ENCODE data around the gene SLC38A6.
A peak's percentile ranks its signal among the peaks of the same experiment; 100 is the strongest.

Gene SLC38A6

DNA sequence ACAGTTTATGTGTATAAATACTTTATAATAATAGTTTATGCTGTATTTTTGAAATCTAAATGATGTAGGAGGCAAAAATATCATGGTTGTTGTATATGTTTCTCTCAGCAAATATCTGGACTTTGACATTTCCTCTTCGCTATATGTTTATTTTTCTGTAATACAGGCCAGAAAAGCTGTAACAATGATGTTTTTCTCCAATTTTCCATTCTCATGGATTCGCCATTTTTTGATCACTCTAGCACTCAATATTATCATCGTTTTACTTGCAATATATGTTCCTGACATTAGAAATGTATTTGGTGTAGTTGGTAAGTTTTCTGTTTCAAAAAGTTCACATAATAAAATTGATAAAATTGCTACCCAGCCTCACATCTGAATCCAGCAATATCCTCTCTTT is 70.6 kb downstream of the SLC38A6 start:
- H3K36me3 ChIP-seq (ENCODE audit: insufficient read depth, low read length), result no peaks in the 10 kb centered on the region
- no peak overlapping the region for H3K9ac ChIP-seq (ENCODE audit: low read depth, low read length)
- H3K4me1 ChIP-seq (ENCODE audit: insufficient read depth, low read length), result no peaks in the 10 kb centered on the region
- H2AFZ ChIP-seq (ENCODE audit: low read depth, low read length), result no peak overlapping the region
- ATAC-seq (ENCODE audit: insufficient read depth, low read depth) (no peak), DNase-seq (no peak)
- peaks cover 4% of the 10 kb centered on the region for H3K9me3 ChIP-seq (ENCODE audit: insufficient read depth, low read length, severe bottlenecking)
- no peaks in the 10 kb centered on the region for H3K27me3 ChIP-seq (ENCODE audit: insufficient read depth, low read length, poor library complexity)
- H3K27ac ChIP-seq (ENCODE audit: low read length), result no peak overlapping the region
- TF ChIP-seq EZH2 (IDR thresholded peaks at IDR 0.05; ENCODE audit: borderline replicate concordance, low read depth, low read length, severe bottlenecking), result no peak
- TF ChIP-seq, protein P1, sequence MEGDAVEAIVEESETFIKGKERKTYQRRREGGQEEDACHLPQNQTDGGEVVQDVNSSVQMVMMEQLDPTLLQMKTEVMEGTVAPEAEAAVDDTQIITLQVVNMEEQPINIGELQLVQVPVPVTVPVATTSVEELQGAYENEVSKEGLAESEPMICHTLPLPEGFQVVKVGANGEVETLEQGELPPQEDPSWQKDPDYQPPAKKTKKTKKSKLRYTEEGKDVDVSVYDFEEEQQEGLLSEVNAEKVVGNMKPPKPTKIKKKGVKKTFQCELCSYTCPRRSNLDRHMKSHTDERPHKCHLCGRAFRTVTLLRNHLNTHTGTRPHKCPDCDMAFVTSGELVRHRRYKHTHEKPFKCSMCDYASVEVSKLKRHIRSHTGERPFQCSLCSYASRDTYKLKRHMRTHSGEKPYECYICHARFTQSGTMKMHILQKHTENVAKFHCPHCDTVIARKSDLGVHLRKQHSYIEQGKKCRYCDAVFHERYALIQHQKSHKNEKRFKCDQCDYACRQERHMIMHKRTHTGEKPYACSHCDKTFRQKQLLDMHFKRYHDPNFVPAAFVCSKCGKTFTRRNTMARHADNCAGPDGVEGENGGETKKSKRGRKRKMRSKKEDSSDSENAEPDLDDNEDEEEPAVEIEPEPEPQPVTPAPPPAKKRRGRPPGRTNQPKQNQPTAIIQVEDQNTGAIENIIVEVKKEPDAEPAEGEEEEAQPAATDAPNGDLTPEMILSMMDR (IDR thresholded peaks at IDR 0.05; ENCODE audit: borderline replicate concordance, extremely low read depth, low read length, poor library complexity, severe bottlenecking), result no peak
- H3K4me2 ChIP-seq (ENCODE audit: insufficient read depth, low read length), result no peak overlapping the region
- H4K20me1 ChIP-seq (ENCODE audit: insufficient read depth, low read length), result no peaks in the 10 kb centered on the region
- H3K79me2 ChIP-seq (ENCODE audit: insufficient read depth, low read length), result no peaks in the 10 kb centered on the region
- no peak overlapping the region for H3K4me3 ChIP-seq (ENCODE audit: low read depth in 1 of 2, low read length in 2 of 2)

DNA sequence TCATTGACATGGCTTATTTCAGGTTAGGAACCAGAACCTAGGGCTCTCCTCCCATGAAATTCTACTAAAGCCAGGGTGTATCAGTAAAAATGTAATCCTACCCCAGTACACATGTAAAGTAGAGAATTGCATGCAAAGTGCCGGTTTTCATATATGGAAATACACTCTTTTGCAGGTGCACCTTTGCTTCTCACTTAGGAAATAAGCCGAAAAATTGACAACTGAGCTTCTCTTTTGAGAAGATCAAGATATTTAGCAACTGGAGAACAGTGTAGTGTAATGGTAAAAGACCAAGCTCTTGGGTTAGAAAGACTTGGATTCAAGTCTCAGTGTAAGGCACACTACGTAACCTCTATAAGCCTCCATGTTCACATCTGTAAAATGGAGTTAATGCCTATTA is 82.4 kb downstream of the SLC38A6 start:
- no peaks in the 10 kb centered on the region for H3K27me3 ChIP-seq (ENCODE audit: insufficient read depth, low read length, poor library complexity)
- H3K9me3 ChIP-seq (ENCODE audit: insufficient read depth, low read length, severe bottlenecking), result no peaks in the 10 kb centered on the region
- H3K27ac ChIP-seq (ENCODE audit: low read length), result no peak overlapping the region
- no peak overlapping the region for H2AFZ ChIP-seq (ENCODE audit: low read depth, low read length)
- H3K36me3 ChIP-seq (ENCODE audit: insufficient read depth, low read length), result no peaks in the 10 kb centered on the region
- no peak overlapping the region for H3K4me3 ChIP-seq (ENCODE audit: low read depth in 1 of 2, low read length in 2 of 2)
- TF ChIP-seq, protein P1 (IDR thresholded peaks at IDR 0.05; ENCODE audit: borderline replicate concordance, extremely low read depth, low read length, poor library complexity, severe bottlenecking), result no peak
- no peak for TF ChIP-seq EZH2 (IDR thresholded peaks at IDR 0.05; ENCODE audit: borderline replicate concordance, low read depth, low read length, severe bottlenecking)
- no peaks in the 10 kb centered on the region for H4K20me1 ChIP-seq (ENCODE audit: insufficient read depth, low read length)
- no peak for ATAC-seq (ENCODE audit: insufficient read depth, low read depth)
- no peak for DNase-seq
- H3K4me1 ChIP-seq (ENCODE audit: insufficient read depth, low read length), result no peaks in the 10 kb centered on the region
- no peaks in the 10 kb centered on the region for H3K79me2 ChIP-seq (ENCODE audit: insufficient read depth, low read length)
- no peak overlapping the region for H3K9ac ChIP-seq (ENCODE audit: low read depth, low read length)
- no peak overlapping the region for H3K4me2 ChIP-seq (ENCODE audit: insufficient read depth, low read length)

DNA sequence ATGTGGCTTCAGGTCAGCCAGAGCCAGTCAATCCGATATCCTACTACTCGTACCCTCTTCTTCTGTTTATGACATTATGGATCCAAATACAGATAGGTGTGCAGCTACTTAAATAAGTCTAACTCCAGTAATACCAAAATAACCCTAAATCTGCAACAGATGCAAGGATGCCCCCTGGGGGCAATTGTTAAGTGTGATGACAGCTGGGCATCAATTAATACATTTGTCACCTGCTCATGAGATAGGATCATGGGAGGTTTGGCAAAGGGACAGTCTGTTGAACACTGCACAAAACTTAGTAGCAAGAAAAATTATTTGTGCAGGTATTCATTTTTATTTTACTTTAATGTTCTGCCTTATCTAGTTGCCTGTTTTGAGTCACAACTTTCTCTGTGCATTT is 83.2 kb downstream of the SLC38A6 start:
- Histone ChIP-seq H3K4me2 (ENCODE audit: insufficient read depth, low read length) (no peak overlapping the region), H4K20me1 (ENCODE audit: insufficient read depth, low read length) (no peaks in the 10 kb centered on the region), H3K79me2 (ENCODE audit: insufficient read depth, low read length) (no peaks in the 10 kb centered on the region), H3K27ac (ENCODE audit: low read length) (no peak overlapping the region), H3K27me3 (ENCODE audit: insufficient read depth, low read length, poor library complexity) (no peaks in the 10 kb centered on the region), H3K4me3 (ENCODE audit: low read depth in 1 of 2, low read length in 2 of 2) (no peak overlapping the region), H3K4me1 (ENCODE audit: insufficient read depth, low read length) (no peaks in the 10 kb centered on the region), H2AFZ (ENCODE audit: low read depth, low read length) (no peak overlapping the region), H3K36me3 (ENCODE audit: insufficient read depth, low read length) (no peaks in the 10 kb centered on the region), H3K9me3 (ENCODE audit: insufficient read depth, low read length, severe bottlenecking) (no peaks in the 10 kb centered on the region), H3K9ac (ENCODE audit: low read depth, low read length) (no peak overlapping the region)
- no peak for ATAC-seq (ENCODE audit: insufficient read depth, low read depth)
- TF ChIP-seq EZH2 (IDR thresholded peaks at IDR 0.05; ENCODE audit: borderline replicate concordance, low read depth, low read length, severe bottlenecking), result no peak
- TF ChIP-seq, protein P1 (IDR thresholded peaks at IDR 0.05; ENCODE audit: borderline replicate concordance, extremely low read depth, low read length, poor library complexity, severe bottlenecking), result peak; percentile 35
- DNase-seq, result no peak

DNA sequence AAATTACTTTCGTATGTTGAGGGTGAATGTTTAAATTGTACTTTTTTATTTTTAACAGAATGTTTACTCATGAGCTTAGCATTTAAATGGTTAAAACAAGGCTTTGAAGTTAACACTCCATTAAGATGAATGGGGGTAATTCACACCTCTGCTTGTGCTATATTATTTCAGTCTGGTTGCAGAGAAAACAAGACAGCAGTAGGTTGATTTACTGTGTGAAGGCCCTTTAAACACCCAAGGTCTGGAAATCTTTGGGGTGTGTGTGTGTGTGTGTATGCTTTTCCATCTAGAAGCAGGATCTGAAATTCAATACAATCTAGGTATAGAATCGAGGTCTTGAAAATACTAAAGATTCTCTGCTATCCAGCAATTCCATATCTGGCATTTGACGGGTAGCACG is 83.8 kb downstream of the SLC38A6 start:
- Histone ChIP-seq H3K9ac (ENCODE audit: low read depth, low read length) (no peak overlapping the region), H2AFZ (ENCODE audit: low read depth, low read length) (no peak overlapping the region), H3K4me1 (ENCODE audit: insufficient read depth, low read length) (no peaks in the 10 kb centered on the region), H3K36me3 (ENCODE audit: insufficient read depth, low read length) (no peaks in the 10 kb centered on the region), H3K9me3 (ENCODE audit: insufficient read depth, low read length, severe bottlenecking) (no peaks in the 10 kb centered on the region), H4K20me1 (ENCODE audit: insufficient read depth, low read length) (no peaks in the 10 kb centered on the region), H3K27ac (ENCODE audit: low read length) (no peak overlapping the region), H3K4me2 (ENCODE audit: insufficient read depth, low read length) (no peak overlapping the region), H3K4me3 (ENCODE audit: low read depth in 1 of 2, low read length in 2 of 2) (no peak overlapping the region), H3K79me2 (ENCODE audit: insufficient read depth, low read length) (no peaks in the 10 kb centered on the region), H3K27me3 (ENCODE audit: insufficient read depth, low read length, poor library complexity) (no peaks in the 10 kb centered on the region)
- TF ChIP-seq, protein P1 (IDR thresholded peaks at IDR 0.05; ENCODE audit: borderline replicate concordance, extremely low read depth, low read length, poor library complexity, severe bottlenecking), result no peak
- no peak for TF ChIP-seq EZH2 (IDR thresholded peaks at IDR 0.05; ENCODE audit: borderline replicate concordance, low read depth, low read length, severe bottlenecking)
- no peak for ATAC-seq (ENCODE audit: insufficient read depth, low read depth)
- DNase-seq, result no peak
